GM19035 (cell line): Measurements from ENCODE around the gene PCSK9.

Experiments
- ATAC-seq: cut with Tn5 transposase; IDR thresholded peaks from one replicate; pipeline ENCODE4 v1.9.1; 2021; ENCODE audit not compliant: unreplicated experiment

PCSK9 gene

DNA sequence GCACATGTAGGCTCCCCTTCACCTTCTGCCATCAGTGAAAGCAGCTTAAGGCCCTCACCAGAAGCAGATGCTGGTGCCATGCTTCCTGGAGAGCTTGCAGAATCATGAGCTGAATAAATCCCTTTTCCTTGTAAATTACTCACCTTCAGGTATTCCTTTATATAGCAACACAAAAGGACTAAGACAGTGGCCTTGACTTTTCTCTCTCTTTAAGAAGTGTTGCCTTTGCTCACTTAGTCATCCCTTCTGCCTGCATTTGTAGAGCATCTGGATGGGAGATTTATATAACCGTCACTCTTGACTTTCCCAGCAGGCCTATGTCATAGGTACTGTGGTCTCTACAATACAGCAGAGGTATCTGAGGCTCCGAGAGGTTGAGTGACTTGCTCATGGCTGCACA is 3.7 kb downstream of the PCSK9 start:
- no peak for ATAC-seq

DNA sequence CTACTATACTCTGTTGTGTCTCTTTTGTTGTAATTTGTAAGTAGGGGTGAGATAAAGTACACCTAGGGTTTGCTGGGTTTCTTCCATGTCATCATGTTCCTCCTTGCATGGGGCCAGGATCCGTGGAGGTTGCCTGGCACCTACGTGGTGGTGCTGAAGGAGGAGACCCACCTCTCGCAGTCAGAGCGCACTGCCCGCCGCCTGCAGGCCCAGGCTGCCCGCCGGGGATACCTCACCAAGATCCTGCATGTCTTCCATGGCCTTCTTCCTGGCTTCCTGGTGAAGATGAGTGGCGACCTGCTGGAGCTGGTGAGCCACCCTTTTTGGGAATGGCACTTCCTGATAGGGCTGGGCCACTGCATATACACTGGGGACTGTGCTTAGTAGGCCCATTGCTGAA is 4.4 kb downstream of the PCSK9 start:
- ATAC-seq, result no peak

DNA sequence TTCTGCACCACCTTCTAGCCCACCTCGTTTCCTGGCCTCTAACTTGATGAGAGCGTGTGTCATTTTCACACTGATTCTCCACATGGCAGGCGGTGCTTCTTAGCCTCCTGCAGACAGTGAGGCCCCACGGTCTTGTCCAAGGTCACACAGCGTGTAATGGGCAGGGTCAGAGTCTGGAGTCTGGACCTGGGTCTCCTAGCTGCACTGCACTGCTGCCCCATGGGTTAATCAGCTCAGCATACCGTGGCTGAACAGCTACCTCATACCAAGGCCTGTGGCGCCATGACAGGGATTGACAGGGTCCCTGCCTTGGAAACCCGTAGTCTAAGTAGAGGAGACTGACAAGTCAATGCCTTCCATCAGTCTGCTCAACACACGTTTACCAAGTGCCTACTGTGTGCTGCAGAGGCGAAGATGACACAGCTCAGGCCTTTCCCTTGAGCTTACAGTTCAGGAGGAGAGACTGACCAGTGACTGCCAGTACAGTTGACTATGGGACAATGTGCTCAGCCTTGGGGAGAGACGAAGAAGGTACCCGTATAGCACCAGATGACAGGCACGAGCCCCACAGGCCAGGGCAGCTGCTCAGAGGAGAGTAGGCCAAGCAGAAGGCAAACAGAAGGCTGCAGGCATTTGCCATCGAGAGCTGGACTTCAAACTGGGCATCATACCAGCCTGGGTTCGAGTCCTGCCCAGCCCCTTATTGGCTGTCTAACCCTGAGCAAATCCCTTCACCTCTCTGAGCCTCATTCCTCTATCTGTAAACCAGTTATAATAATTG is 5.5 kb downstream of the PCSK9 start:
- ATAC-seq, result no peak

DNA sequence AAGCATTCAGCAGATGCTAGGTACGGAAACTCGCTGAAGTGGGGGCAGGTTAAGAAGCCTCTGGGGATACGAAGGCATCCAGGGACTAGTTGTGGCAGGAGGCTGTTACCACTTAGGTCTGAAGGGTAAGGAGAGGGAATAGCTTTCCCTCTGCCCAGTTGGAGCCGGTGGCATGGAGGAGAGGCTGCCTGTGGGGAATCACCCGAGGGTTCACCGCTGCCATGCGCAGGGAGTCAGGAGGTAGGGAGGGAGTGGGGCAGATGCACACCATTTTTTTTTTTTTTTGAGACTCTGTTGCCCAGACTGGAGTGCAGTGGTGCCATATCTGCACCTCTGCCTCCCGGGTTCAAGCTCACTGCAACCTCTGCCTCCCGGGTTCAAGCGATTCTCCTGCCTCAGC is 6.1 kb downstream of the PCSK9 start:
- ATAC-seq, result no peak

GRCh38 chr1:55046871-55047270 is 7.5 kb downstream of the PCSK9 start:
- no peak for ATAC-seq

GRCh38 chr1:55047611-55048010 is 8.3 kb downstream of the PCSK9 start:
- ATAC-seq, result no peak

- ATAC-seq, result no peak
These were observed 9.3 kb downstream of the PCSK9 start for GRCh38 chr1:55048453-55049270.

- no peak for ATAC-seq
These were observed 10.0 kb downstream of the PCSK9 start for GRCh38 chr1:55049271-55049913.

DNA sequence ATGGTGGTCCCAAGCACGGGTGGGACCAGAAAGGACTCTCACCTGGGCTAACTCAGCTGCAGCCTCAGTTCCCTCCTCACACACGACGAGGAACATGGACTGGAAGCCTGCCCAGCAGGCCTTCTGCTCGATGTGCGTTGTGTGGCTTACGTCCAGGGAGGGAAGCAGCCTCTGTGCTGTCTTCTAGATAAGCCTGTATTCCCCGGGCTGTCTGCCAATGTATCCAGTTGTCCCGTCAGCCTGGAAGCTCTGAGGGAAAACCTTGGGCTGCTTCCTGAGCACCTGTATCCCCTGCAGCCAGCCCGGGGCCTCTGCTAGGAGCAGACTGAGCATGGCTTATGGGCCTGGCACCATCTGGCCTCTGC is 10.5 kb downstream of the PCSK9 start:
- no peak for ATAC-seq

GRCh38 chr1:55050283-55050682 is 10.9 kb downstream of the PCSK9 start:
- no peak for ATAC-seq

- no peak for ATAC-seq
These were observed 11.8 kb downstream of the PCSK9 start for GRCh38 chr1:55051169-55051568.

DNA sequence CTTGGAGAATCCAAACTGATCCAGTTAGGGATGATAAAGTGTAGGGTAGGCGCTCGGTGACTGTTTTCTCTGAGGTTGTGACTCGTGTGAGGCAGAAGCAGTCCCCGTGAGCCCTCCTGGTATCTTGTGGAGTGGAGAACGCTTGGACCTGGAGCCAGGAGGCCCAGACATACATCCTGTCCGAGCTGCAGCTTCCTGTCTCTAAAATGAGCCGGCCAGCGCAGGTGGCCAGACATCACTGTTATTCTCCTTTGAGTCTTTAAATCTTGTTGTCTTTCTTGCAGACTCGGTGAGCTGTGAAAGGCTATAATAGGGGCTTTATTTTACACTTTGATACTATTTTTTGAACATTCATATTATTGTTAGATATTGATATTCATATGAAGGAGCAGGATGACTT is 12.3 kb downstream of the PCSK9 start:
- no peak for ATAC-seq

GRCh38 chr1:55052221-55053142 is 13.1 kb downstream of the PCSK9 start:
- no peak for ATAC-seq

DNA sequence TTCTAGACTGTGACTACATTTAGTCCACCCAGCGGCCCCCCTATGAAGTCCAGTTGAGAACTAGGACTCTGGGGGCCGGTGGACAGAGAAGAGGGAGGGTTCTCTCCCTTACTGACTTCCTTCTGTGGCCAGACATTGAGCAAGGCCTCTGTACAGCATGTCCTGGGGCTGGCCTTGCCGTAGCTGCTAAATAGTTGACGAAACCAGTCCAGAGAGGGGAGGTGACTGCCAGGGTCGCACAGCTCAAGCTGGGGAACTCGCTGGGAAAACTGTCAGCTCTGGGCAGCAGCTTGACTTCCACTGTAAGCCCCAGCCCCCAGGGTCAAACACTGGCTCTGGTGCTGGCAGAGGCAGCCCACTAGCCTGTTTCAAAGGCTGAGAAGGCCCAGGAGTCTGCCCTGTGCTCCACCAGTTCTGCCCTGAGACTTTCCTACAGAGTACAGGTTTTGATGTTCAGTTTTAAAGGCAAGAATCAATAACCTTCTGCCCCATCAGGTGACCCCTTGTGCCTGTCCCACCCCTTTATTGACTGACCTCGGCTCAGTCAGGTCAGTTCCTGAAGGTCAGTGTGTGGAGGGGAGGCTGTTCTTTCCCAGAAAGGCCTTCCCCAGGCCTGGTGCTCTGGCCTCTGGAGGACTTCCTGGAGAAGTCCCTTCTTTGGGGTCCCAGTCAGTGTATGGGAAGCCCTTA is 14.1 kb downstream of the PCSK9 start:
- ATAC-seq, result no peak

DNA sequence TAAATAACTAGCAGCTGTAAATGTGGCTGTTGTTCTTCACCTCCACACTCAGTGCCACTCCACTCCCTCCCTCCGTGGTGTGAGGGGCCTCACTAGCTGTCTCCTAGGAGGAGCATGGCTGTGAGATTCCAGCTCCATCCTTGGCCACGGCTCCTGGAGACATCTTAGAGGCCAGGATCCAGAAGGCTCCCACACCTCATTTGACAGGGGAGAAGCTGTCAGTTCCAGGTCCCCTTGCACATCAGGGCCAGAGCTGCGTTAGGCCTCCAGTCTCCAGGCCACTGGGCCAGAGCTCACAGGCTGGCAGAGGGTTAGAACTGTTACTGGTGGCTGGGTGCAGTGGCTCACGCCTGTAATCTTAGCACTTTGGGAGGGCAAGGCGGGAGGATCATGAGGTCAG is 15.0 kb downstream of the PCSK9 start:
- no peak for ATAC-seq

DNA sequence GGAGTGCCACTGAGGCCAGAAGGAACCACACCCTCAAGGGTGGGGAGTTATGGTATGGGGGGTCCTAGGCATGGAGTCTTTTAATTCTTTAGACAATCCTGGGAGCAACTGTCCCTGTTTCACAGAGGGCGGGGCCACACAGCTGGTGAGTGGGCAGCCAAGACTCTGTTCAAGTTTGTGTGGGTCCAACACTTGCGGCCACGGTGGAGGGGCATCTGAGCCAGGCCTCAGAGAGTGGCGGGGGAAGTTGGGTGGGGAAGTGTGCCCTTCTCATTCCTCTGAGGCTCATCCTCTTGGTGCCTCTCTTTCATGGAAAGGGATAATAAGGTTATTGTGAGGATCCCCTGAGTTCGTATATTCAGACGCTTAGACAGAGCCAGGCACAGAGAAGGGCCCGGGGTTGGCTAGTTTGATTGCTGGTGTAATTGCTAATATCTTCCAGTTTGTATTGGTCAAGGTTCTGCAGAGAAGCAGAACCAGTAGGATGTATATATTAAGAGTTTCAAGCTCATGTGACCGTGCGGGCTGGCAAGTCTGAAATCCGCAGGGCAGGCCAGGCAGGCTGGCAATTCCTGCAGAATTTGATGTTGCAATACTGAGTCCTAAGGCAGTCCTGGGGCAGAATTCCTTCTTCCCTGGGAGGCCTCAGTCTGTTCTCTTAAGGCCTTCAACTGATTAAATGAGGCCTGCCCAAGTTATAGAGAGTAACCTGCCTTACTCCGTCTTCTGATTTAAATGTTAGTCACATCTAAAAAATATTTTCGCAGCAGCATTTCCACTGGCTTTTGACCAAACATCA is 15.9 kb downstream of the PCSK9 start:
- no peak for ATAC-seq

DNA sequence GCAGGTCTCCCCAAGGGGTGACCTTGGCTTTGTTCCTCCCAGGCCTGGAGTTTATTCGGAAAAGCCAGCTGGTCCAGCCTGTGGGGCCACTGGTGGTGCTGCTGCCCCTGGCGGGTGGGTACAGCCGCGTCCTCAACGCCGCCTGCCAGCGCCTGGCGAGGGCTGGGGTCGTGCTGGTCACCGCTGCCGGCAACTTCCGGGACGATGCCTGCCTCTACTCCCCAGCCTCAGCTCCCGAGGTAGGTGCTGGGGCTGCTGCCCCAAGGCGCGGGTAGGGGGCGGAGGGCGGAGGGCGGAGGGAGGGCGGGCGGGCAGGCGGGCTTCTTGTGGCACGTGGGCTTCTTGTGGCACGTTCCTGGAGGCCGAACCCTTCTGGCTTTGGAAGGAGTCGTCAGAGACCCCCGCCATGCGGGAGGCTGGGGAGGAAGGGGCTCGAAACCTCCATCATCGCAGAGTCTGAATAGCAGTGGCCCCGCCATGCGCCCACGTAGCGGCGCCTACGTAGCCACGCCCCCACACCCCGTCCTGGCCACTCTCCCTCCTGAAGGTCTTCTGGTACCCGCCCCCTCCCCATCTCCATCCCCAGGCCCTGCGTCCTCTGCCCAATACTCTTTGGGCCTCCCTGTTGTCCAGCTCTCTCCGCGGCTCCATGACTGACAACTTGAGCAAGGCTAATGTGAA is 16.7 kb downstream of the PCSK9 start:
- ATAC-seq, result no peak

DNA sequence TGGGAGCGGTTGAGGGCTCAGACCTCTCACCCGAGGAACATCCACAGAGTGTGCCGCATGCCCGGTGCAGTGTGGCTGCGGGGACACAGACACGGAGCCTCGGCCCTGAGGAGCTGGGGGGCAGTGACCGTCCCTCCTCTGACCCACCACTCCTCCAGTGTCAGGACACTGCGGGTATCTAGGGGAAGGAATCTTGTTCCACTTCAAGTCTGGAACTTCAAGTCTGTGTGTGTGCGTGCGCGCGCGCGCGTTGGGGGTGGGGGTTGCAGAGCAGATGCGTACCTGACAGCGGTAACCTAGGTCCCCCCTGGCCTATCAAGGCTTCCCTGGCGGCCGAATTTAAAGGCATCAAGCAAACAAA is 17.3 kb downstream of the PCSK9 start:
- ATAC-seq, result no peak
